ENCODE results near the gene CGRRF1. TPM values are rescaled to one million over a fixed set of nuclear protein-coding genes. Genes with fewer than 3 reads are reported as not detected.

The CGRRF1 gene
- total RNA-seq, 1 donor from 2014 or later = 18.3 TPM

- no peak for DNase-seq (ENCODE audit: extremely low spot score, unreplicated experiment)
- Mint-ChIP-seq H3K4me3 (ENCODE audit: unreplicated experiment) (no peak overlapping the region), H3K36me3 (ENCODE audit: unreplicated experiment) (no peaks in the 10 kb centered on the region), H3K4me1 (ENCODE audit: unreplicated experiment) (no peaks in the 10 kb centered on the region), H3K9me3 (ENCODE audit: unreplicated experiment) (no peaks in the 10 kb centered on the region), H3K27me3 (ENCODE audit: unreplicated experiment) (no peaks in the 10 kb centered on the region), H3K27ac (ENCODE audit: unreplicated experiment) (no peak overlapping the region)
- no peak for TF ChIP-seq CTCF (IDR thresholded peaks at IDR 0.05)
Measured at GRCh38 chr14:54549862-54550261, 40.2 kb downstream of the CGRRF1 start.

- no peak overlapping the region for H3K4me3 Mint-ChIP-seq (ENCODE audit: unreplicated experiment)
- no peak for TF ChIP-seq CTCF (IDR thresholded peaks at IDR 0.05)
- no peak overlapping the region for H3K27ac Mint-ChIP-seq (ENCODE audit: unreplicated experiment)
- H3K36me3 Mint-ChIP-seq (ENCODE audit: unreplicated experiment) = no peaks in the 10 kb centered on the region
- H3K4me1 Mint-ChIP-seq (ENCODE audit: unreplicated experiment) = no peaks in the 10 kb centered on the region
- no peaks in the 10 kb centered on the region for H3K9me3 Mint-ChIP-seq (ENCODE audit: unreplicated experiment)
- DNase-seq (ENCODE audit: extremely low spot score, unreplicated experiment) = no peak
- H3K27me3 Mint-ChIP-seq (ENCODE audit: unreplicated experiment) = no peaks in the 10 kb centered on the region
Measured at GRCh38 chr14:54550514-54550913, 40.8 kb downstream of the CGRRF1 start.

GRCh38 chr14:54554401-54554800, 44.7 kb downstream of the CGRRF1 start:
- Mint-ChIP-seq H3K4me1 (ENCODE audit: unreplicated experiment) (no peaks in the 10 kb centered on the region), H3K27me3 (ENCODE audit: unreplicated experiment) (no peaks in the 10 kb centered on the region)

GRCh38 chr14:54555651-54556050, 45.9 kb downstream of the CGRRF1 start:
- H3K36me3 Mint-ChIP-seq (ENCODE audit: unreplicated experiment) = no peaks in the 10 kb centered on the region
- no peak overlapping the region for H3K27ac Mint-ChIP-seq (ENCODE audit: unreplicated experiment)
- peak; percentile 39 for TF ChIP-seq CTCF (IDR thresholded peaks at IDR 0.05)
- H3K4me1 Mint-ChIP-seq (ENCODE audit: unreplicated experiment) = no peaks in the 10 kb centered on the region
- H3K4me3 Mint-ChIP-seq (ENCODE audit: unreplicated experiment) = no peak overlapping the region
- no peaks in the 10 kb centered on the region for H3K9me3 Mint-ChIP-seq (ENCODE audit: unreplicated experiment)
- H3K27me3 Mint-ChIP-seq (ENCODE audit: unreplicated experiment) = peaks cover 4% of the 10 kb centered on the region
- DNase-seq (ENCODE audit: extremely low spot score, unreplicated experiment) = no peak

More at GRCh38 chr14:54554401-54554800, 44.7 kb downstream of the CGRRF1 start:
- no peaks in the 10 kb centered on the region for H3K36me3 Mint-ChIP-seq (ENCODE audit: unreplicated experiment)
- H3K4me3 Mint-ChIP-seq (ENCODE audit: unreplicated experiment) = no peak overlapping the region
- no peak for DNase-seq (ENCODE audit: extremely low spot score, unreplicated experiment)
- no peaks in the 10 kb centered on the region for H3K9me3 Mint-ChIP-seq (ENCODE audit: unreplicated experiment)
- no peak overlapping the region for H3K27ac Mint-ChIP-seq (ENCODE audit: unreplicated experiment)
- no peak for TF ChIP-seq CTCF (IDR thresholded peaks at IDR 0.05)

- no peak for DNase-seq (ENCODE audit: extremely low spot score, unreplicated experiment)
- H3K9me3 Mint-ChIP-seq (ENCODE audit: unreplicated experiment) = no peaks in the 10 kb centered on the region
- H3K27ac Mint-ChIP-seq (ENCODE audit: unreplicated experiment) = no peak overlapping the region
- H3K4me3 Mint-ChIP-seq (ENCODE audit: unreplicated experiment) = no peak overlapping the region
- H3K27me3 Mint-ChIP-seq (ENCODE audit: unreplicated experiment) = peaks cover 4% of the 10 kb centered on the region
- TF ChIP-seq CTCF (IDR thresholded peaks at IDR 0.05) = no peak
- H3K36me3 Mint-ChIP-seq (ENCODE audit: unreplicated experiment) = no peaks in the 10 kb centered on the region
- H3K4me1 Mint-ChIP-seq (ENCODE audit: unreplicated experiment) = no peaks in the 10 kb centered on the region
Measured at GRCh38 chr14:54556535-54556934, 46.8 kb downstream of the CGRRF1 start.
